Metanephros (tissue), 1 donor: ENCODE results near the gene PGM3. TPM values are rescaled to one million over a fixed set of nuclear protein-coding genes. Genes with fewer than 3 reads are reported as not detected.

Experiments
- total RNA-seq: library from RNA; depleted of rRNA; stranded (reverse); fragments of >200 nt; gene quantifications from one replicate; pipeline ENCODE4 v1.2.3, GENCODE V29; 2014

The PGM3 gene
- total RNA-seq: 30.5 TPM

GRCh38 chr6:83192871-83193746 is at the start of gene PGM3, which contains the start of gene RWDD2A:
Gene PGM3, minus strand, starts transcription at chr6:83193265. Its CDS starts 2,253 bp downstream, at chr6:83191012.
Gene RWDD2A, plus strand, starts transcription at chr6:83193357. Its CDS starts 1,095 bp downstream, at chr6:83194452.

Other genes starting within 250 kb of the PGM3 start
- gene UBE3D, start 127.4 kb downstream of the PGM3 start, total RNA-seq: 16.1 TPM
- gene DOP1A, start 125.6 kb downstream of the PGM3 start, total RNA-seq: 55.6 TPM
- 2.9 TPM for gene RWDD2A, start 92 bp upstream of the PGM3 start, total RNA-seq
- 2.3 TPM for gene ME1, start 237.8 kb upstream of the PGM3 start, total RNA-seq